H1 (cell line): Measurements from ENCODE around the gene APOL2. TPM values are rescaled to one million over a fixed set of nuclear protein-coding genes. Genes with fewer than 3 reads are reported as not detected.

Experiments used
- ATF3 ChIP-seq: IDR thresholded peaks from 2 replicates; pipeline ENCODE4 v1.6.1; 2011; ENCODE audit warnings: low read depth, mild to moderate bottlenecking, low read length; ENCODE audit not compliant: insufficient read depth
- CHD2 ChIP-seq: IDR thresholded peaks from 2 replicates; pipeline ENCODE4 v1.6.1; 2012; ENCODE audit warnings: low read length, improper control_type of control experiment
- CHD7 ChIP-seq: fragments of 300-600 bp; sonication (generic); IDR thresholded peaks from 2 replicates; pipeline ENCODE4 v1.7.1; 2012; ENCODE audit warnings: low read length, moderate library complexity, mild to moderate bottlenecking, inconsistent platforms; ENCODE audit not compliant: insufficient replicate concordance
- EP300 ChIP-seq, 2 experiments: IDR thresholded peaks; 1 replicate in 1 of 2; 2 replicates in 1 of 2; pipeline ENCODE4 v1.6.1; 2011 to 2012; ENCODE audit warnings: low read depth in 2 of 2, low read length in 2 of 2, mild to moderate bottlenecking in 2 of 2, borderline replicate concordance in 1 of 2, inconsistent platforms in 1 of 2, moderate library complexity in 1 of 2
- NANOG ChIP-seq: IDR thresholded peaks from 2 replicates; pipeline ENCODE4 v1.6.1; 2011; ENCODE audit warnings: low read length, low read depth, mild to moderate bottlenecking, inconsistent platforms; ENCODE audit not compliant: insufficient read depth, poor library complexity, severe bottlenecking
- RFX5 ChIP-seq: IDR thresholded peaks from 2 replicates; pipeline ENCODE4 v1.6.1; 2011; ENCODE audit warnings: low read depth, low read length, improper control_type of control experiment, borderline replicate concordance
- SP1 ChIP-seq: IDR thresholded peaks from 2 replicates; pipeline ENCODE4 v1.6.1; 2011; ENCODE audit warnings: low read depth, low read length
- TAF1 ChIP-seq: IDR thresholded peaks from 2 replicates; pipeline ENCODE4 v1.6.1; 2011; ENCODE audit warnings: mild to moderate bottlenecking, low read depth, low read length
- TBP ChIP-seq: IDR thresholded peaks from 2 replicates; pipeline ENCODE4 v1.6.1; 2011; ENCODE audit warnings: low read depth, low read length, improper control_type of control experiment
- polyA plus RNA-seq, 7 experiments: library from polyadenylated mRNA; depleted of rRNA in 3 of 7; stranded (reverse) in 5 of 7; unstranded in 2 of 7; fragments of >200 nt in 5 of 7; fragments of 200-250 nt in 2 of 7; gene quantifications; 1 replicate in 5 of 7; 2 replicates in 1 of 7; 4 replicates in 1 of 7; pipeline versions ENCODE4 v1.2.1 to v1.2.3, GENCODE V29; 2011 to 2013; ENCODE audit warnings: missing spikeins in 2 of 7, mixed read lengths in 2 of 7
- total RNA-seq: library from RNA; stranded (reverse); fragmentation: NEBNext Ultra II Directional; extraction: Animal tissue kit (Norgen Biotek cat#: 25700); gene quantifications from 2 replicates; pipeline ENCODE4 v1.2.1, GENCODE V29; 2021

Gene APOL2
- total and polyA plus RNA-seq, 2 of the 8 experiments (the other 6 are each of a cell fraction or from before 2014, with no cell fraction given) = 8.1 to 11.0 TPM

- TF ChIP-seq CHD7 (no peak), NANOG (no peak), EP300 (IDR thresholded peaks at IDR 0.05; ENCODE audit: borderline replicate concordance in 1 of 2, low read depth in 2 of 2, low read length in 2 of 2) (no peak), CHD2 (no peak), TAF1 (no peak), SP1 (no peak), RFX5 (no peak), ATF3 (no peak), TBP (no peak)
Measured at GRCh38 chr22:36196254-36197064, 42.9 kb downstream of the APOL2 start (continued).
